IMR-90 (cell line): ENCODE measurements around the gene DSCAM. TPM values are rescaled to one million over a fixed set of nuclear protein-coding genes. Genes with fewer than 3 reads are reported as not detected.

Experiments
- ATAC-seq: fragments of 200-7000 bp; cut with Tn5 transposase; 2 replicates; pipeline ENCODE4 v1.9.1; 2020; ENCODE audit warnings: low read depth, mild to moderate bottlenecking, moderate library complexity
- BruUV-seq: library from RNA; stranded (reverse); fragments of 400-500 nt; replicated peaks from 2 replicates; lab custom pipeline; 2021; lab: Mats Ljungman, UMichigan
- CTCF ChIA-PET: fragments of 300-600 bp; formaldehyde crosslinking; extraction: SDS; loops from one replicate; lab custom pipeline; 2021; ENCODE audit warnings: antibody characterized with exemption; lab: Yijun Ruan, JAX
- POLR2A ChIA-PET: fragments of 300-600 bp; sonication (Branson Sonifier 250); formaldehyde crosslinking; loops from one replicate; lab custom pipeline; 2022; ENCODE audit warnings: antibody characterized with exemption; ENCODE audit not compliant: unreplicated experiment; lab: Charles Lee
- DNase-seq: peaks from one replicate; pipeline ENCODE4 v3.0.0; 2013
- H2AFZ ChIP-seq: replicated peaks from 2 replicates; pipeline ENCODE3; 2013; ENCODE audit warnings: low read length, mild to moderate bottlenecking; ENCODE audit not compliant: poor library complexity
- H2AK5ac ChIP-seq: 2 replicates; pipeline ENCODE4 v1.6.1; 2013; ENCODE audit warnings: low read depth, low read length, inconsistent platforms
- H2AK9ac ChIP-seq: replicated peaks from 2 replicates; pipeline ENCODE3; 2013; ENCODE audit warnings: mild to moderate bottlenecking, low read depth, low read length, moderate library complexity; ENCODE audit not compliant: poor library complexity
- H2BK120ac ChIP-seq: 2 replicates; pipeline ENCODE4 v1.6.1; 2013; ENCODE audit warnings: low read depth, low read length, inconsistent platforms
- H2BK15ac ChIP-seq: 3 replicates; pipeline ENCODE4 v1.6.1; 2013; ENCODE audit warnings: low read depth, low read length, inconsistent platforms
- H2BK20ac ChIP-seq: 2 replicates; pipeline ENCODE4 v1.6.1; 2013; ENCODE audit warnings: low read depth, mild to moderate bottlenecking, inconsistent platforms, low read length, moderate library complexity
- H2BK5ac ChIP-seq: 2 replicates; pipeline ENCODE4 v1.6.1; 2013; ENCODE audit warnings: mild to moderate bottlenecking, low read depth, low read length, inconsistent platforms; ENCODE audit not compliant: poor library complexity, severe bottlenecking
- H3K14ac ChIP-seq: replicated peaks from 2 replicates; pipeline ENCODE4 v1.6.1; 2013; ENCODE audit warnings: low read depth, low read length, inconsistent platforms
- H3K18ac ChIP-seq: 2 replicates; pipeline ENCODE4 v1.6.1; 2013; ENCODE audit warnings: low read depth, low read length, control low read depth
- H3K23ac ChIP-seq: 2 replicates; pipeline ENCODE4 v1.6.1; 2013; ENCODE audit warnings: low read depth, low read length, inconsistent platforms
- H3K27ac ChIP-seq: 2 replicates; pipeline ENCODE4 v1.5.1; 2013; ENCODE audit warnings: mild to moderate bottlenecking, control low read depth, low read length; ENCODE audit not compliant: insufficient read depth
- H3K27me3 ChIP-seq: 2 replicates; pipeline ENCODE4 v1.6.1; 2013; ENCODE audit warnings: low read length; ENCODE audit not compliant: control insufficient read depth, insufficient read depth
- H3K36me3 ChIP-seq: 2 replicates; pipeline ENCODE4 v1.6.1; 2013; ENCODE audit warnings: low read length, mixed read lengths; ENCODE audit not compliant: control insufficient read depth, insufficient read depth
- H3K4ac ChIP-seq: 2 replicates; pipeline ENCODE4 v1.6.1; 2013; ENCODE audit warnings: low read depth, low read length, inconsistent platforms
- H3K4me1 ChIP-seq: 2 replicates; pipeline ENCODE4 v1.6.1; 2013; ENCODE audit warnings: low read length, mixed read lengths; ENCODE audit not compliant: control insufficient read depth, insufficient read depth
- H3K4me2 ChIP-seq: 2 replicates; pipeline ENCODE4 v1.6.1; 2013; ENCODE audit warnings: low read depth, mild to moderate bottlenecking, control low read depth, low read length, moderate library complexity
- H3K4me3 ChIP-seq: 2 replicates; pipeline ENCODE4 v1.5.1; 2013; ENCODE audit warnings: low read depth, mild to moderate bottlenecking, control low read depth, low read length, moderate library complexity; ENCODE audit not compliant: insufficient read depth
- H3K56ac ChIP-seq: 2 replicates; pipeline ENCODE4 v1.6.1; 2013; ENCODE audit warnings: low read length, inconsistent platforms; ENCODE audit not compliant: insufficient read depth; ENCODE audit errors: extremely low read depth
- H3K79me1 ChIP-seq, 2 experiments: 2 replicates each; pipeline ENCODE4 v1.6.1; 2013; ENCODE audit warnings: low read length in 2 of 2, inconsistent platforms in 1 of 2, low read depth in 1 of 2
- H3K9ac ChIP-seq: 2 replicates; pipeline ENCODE4 v1.6.1; 2013; ENCODE audit warnings: low read depth, low read length, control low read depth
- H3K9me1 ChIP-seq: 2 replicates; pipeline ENCODE4 v1.6.1; 2013; ENCODE audit warnings: low read length, inconsistent platforms; ENCODE audit not compliant: insufficient read depth
- H3K9me3 ChIP-seq: 2 replicates; pipeline ENCODE4 v1.6.1; 2013; ENCODE audit warnings: low read length; ENCODE audit not compliant: control insufficient read depth, insufficient read depth
- H4K20me1 ChIP-seq: 2 replicates; pipeline ENCODE4 v1.6.1; 2013; ENCODE audit warnings: low read length, inconsistent platforms; ENCODE audit not compliant: insufficient read depth
- H4K5ac ChIP-seq: 2 replicates; pipeline ENCODE4 v1.6.1; 2013; ENCODE audit warnings: mild to moderate bottlenecking, low read depth, low read length, control low read depth
- H4K8ac ChIP-seq, 2 experiments: 2 replicates each; pipeline ENCODE4 v1.6.1; 2013; ENCODE audit warnings: low read depth in 2 of 2, low read length in 2 of 2, control low read depth in 1 of 2, inconsistent platforms in 1 of 2
- H4K91ac ChIP-seq: 2 replicates; pipeline ENCODE4 v1.6.1; 2013; ENCODE audit warnings: low read depth, low read length, inconsistent platforms; ENCODE audit not compliant: insufficient read depth
- CEBPB ChIP-seq: IDR thresholded peaks from 2 replicates; pipeline ENCODE4 v1.6.1; 2012; ENCODE audit warnings: low read depth, low read length, improper control_type of control experiment
- CHD1 ChIP-seq: IDR thresholded peaks from 2 replicates; pipeline ENCODE4 v1.6.1; 2012; ENCODE audit warnings: low read depth, low read length, improper control_type of control experiment
- NFE2L2 ChIP-seq: fragments of 150-350 bp; IDR thresholded peaks from 2 replicates; pipeline ENCODE4 v1.6.1; 2016; ENCODE audit warnings: low read depth, mild to moderate bottlenecking, low read length
- POLR2A ChIP-seq: IDR thresholded peaks from 2 replicates; pipeline ENCODE4 v1.6.1; 2012; ENCODE audit warnings: mild to moderate bottlenecking, low read depth, low read length
- SMC3 ChIP-seq: fragments of 150-350 bp; IDR thresholded peaks from 2 replicates; pipeline ENCODE4 v1.6.1; 2016; ENCODE audit warnings: low read depth, mild to moderate bottlenecking, antibody characterized with exemption, low read length, moderate library complexity
- WGBS, 2 experiments: methylation state at CpG; one replicate each; pipeline versions ENCODE4 v1.1.5 to v1.1.7; 2013; ENCODE audit warnings: missing lambda C conversion rate in 2 of 2; ENCODE audit not compliant: insufficient read length in 1 of 2; ENCODE audit errors: extremely low coverage in 2 of 2; 5-methylcytosine and 5-hydroxymethylcytosine counted together
- dilution Hi-C: fragments of 300-500 bp; cut with HindIII; formaldehyde crosslinking; loops from one replicate; pipeline ENCODE4 v1.14.3; 2018; ENCODE audit warnings: low sequenced_read_pairs; ENCODE audit not compliant: unreplicated experiment
- in situ Hi-C: fragments of 300-500 bp; cut with MboI; formaldehyde crosslinking; loops from 3 replicates; pipeline ENCODE4 v1.14.3; 2019; ENCODE audit warnings: low sequenced_read_pairs, inconsistent platforms, mixed read lengths
- intact Hi-C: fragments of 100-400 bp; cut with micrococcal nuclease; formaldehyde crosslinking; loops from 2 replicates; pipeline ENCODE4 v1.10.0; 2022
- polyA plus RNA-seq, 3 experiments: library from polyadenylated mRNA; depleted of rRNA; stranded (reverse); fragments of >200 nt; gene quantifications; 2 replicates each; pipeline ENCODE4 v1.2.3, GENCODE V29; 2012; ENCODE audit warnings: low replicate concordance in 1 of 3
- total RNA-seq: library from RNA; depleted of rRNA; stranded (reverse); fragments of >200 nt; gene quantifications from 2 replicates; pipeline ENCODE4 v1.2.3, GENCODE V29; 2012
- TF ChIP-seq, protein P1 (sequence below): fragments of 150-350 bp; IDR thresholded peaks from 2 replicates; pipeline ENCODE4 v1.6.1; 2016; ENCODE audit warnings: low read depth, mild to moderate bottlenecking, low read length, moderate library complexity, borderline replicate concordance
- TF ChIP-seq, protein P2 (sequence below): fragments of 150-350 bp; IDR thresholded peaks from 2 replicates; pipeline ENCODE4 v1.6.1; 2017; ENCODE audit warnings: mild to moderate bottlenecking, antibody characterized with exemption, low read length, low read depth

DSCAM gene
- total and polyA plus RNA-seq, 2 of the 4 experiments (the other 2 are of a cell fraction), result under 0.01 to 0.02 TPM

DNA sequence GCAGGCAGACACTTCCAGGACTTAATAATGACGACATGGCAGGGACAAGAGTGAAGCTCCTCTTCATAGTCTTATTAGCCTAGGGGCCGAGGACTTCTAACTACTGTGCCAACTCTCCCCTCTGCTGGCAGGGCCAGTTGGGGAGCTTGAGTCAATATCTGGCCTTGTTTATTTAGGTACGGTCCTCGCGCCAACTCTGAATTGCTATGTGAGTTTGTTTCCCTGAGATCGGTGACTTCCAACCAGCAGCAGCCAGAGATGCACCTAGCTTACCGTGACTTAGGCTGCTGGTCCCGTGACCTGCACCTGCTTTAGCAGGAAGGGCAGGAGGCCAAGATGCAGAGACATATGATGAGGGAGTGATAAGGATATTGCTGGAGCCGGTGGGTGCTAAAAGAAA, 528.6 kb downstream of the DSCAM start:
- ATAC-seq, result no peak
- Histone ChIP-seq H2BK15ac (no peak overlapping the region), H4K8ac (no peak overlapping the region), H3K9me1 (no peaks in the 10 kb centered on the region), H3K4ac (no peak overlapping the region), H2AK9ac (no peak overlapping the region), H3K4me1 (no peaks in the 10 kb centered on the region), H3K14ac (no peak overlapping the region), H2AK5ac (no peak overlapping the region), H3K27me3 (no peaks in the 10 kb centered on the region), H4K20me1 (no peaks in the 10 kb centered on the region), H2AFZ (no peak overlapping the region), H3K9me3 (peaks cover 21% of the 10 kb centered on the region), H2BK120ac (no peak overlapping the region), H3K36me3 (no peaks in the 10 kb centered on the region), H3K18ac (no peak overlapping the region), H3K4me2 (no peak overlapping the region), H2BK5ac (no peak overlapping the region), H3K4me3 (no peak overlapping the region), H3K9ac (no peak overlapping the region), H4K5ac (no peak overlapping the region), H4K91ac (no peak overlapping the region), H2BK20ac (no peak overlapping the region), H3K79me1 (no peaks in the 10 kb centered on the region), H3K23ac (no peak overlapping the region), H3K56ac (no peak overlapping the region), H3K27ac (no peak overlapping the region)
- DNase-seq, result no peak
- TF ChIP-seq, protein P1, sequence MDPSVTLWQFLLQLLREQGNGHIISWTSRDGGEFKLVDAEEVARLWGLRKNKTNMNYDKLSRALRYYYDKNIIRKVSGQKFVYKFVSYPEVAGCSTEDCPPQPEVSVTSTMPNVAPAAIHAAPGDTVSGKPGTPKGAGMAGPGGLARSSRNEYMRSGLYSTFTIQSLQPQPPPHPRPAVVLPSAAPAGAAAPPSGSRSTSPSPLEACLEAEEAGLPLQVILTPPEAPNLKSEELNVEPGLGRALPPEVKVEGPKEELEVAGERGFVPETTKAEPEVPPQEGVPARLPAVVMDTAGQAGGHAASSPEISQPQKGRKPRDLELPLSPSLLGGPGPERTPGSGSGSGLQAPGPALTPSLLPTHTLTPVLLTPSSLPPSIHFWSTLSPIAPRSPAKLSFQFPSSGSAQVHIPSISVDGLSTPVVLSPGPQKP, result no peak
- TF ChIP-seq, protein P2, sequence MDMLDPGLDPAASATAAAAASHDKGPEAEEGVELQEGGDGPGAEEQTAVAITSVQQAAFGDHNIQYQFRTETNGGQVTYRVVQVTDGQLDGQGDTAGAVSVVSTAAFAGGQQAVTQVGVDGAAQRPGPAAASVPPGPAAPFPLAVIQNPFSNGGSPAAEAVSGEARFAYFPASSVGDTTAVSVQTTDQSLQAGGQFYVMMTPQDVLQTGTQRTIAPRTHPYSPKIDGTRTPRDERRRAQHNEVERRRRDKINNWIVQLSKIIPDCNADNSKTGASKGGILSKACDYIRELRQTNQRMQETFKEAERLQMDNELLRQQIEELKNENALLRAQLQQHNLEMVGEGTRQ, result no peak
- TF ChIP-seq CHD1 (no peak), NFE2L2 (no peak), CEBPB (no peak), POLR2A (no peak), SMC3 (no peak)
- ChIA-PET POLR2A (no interaction called here), CTCF (no interaction called here)
- intact Hi-C loops, result no loop called here
- BruUV-seq, result no TSS peak
- in situ Hi-C loops, result no loop called here
- dilution Hi-C loops, result no loop called here
- no CpG with 5 or more reads among the region's 9 CpGs for WGBS, 2 experiments
